Fibroblast of skin of right biceps (primary cell): ENCODE measurements around the gene FRRS1L.
A peak's percentile ranks its signal among the peaks of the same experiment; 100 is the strongest.
"Not testable (repeated sequence)": the region's sequence is repeated elsewhere in the genome, so short reads cannot be mapped to it uniquely, and the experiment has no call there.

ENCODE experiments used
- DNase-seq: peaks from one replicate; pipeline ENCODE4 v3.0.0-alpha.2; 2013

FRRS1L gene

DNA sequence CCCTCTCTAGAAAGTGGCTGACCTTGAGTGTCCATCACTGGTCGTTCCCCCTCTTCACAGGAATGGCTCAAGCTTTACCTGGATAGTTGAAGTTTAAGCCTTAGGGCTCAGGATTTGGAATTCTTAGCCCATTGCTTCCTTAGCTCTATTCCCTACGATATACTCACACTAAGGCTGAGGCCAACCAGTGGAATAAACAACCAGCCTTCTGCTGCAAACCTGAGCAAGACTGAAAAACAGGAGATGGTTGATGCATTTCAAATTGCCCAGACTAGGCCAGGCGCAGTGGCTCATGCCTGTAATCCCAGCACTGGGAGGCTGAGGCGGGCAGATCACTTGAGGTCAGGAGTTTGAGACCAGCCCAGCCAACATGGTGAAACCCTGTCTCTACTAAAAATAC lies 40.4 kb downstream of the FRRS1L start:
- DNase-seq, result not testable (repeated sequence)

DNA sequence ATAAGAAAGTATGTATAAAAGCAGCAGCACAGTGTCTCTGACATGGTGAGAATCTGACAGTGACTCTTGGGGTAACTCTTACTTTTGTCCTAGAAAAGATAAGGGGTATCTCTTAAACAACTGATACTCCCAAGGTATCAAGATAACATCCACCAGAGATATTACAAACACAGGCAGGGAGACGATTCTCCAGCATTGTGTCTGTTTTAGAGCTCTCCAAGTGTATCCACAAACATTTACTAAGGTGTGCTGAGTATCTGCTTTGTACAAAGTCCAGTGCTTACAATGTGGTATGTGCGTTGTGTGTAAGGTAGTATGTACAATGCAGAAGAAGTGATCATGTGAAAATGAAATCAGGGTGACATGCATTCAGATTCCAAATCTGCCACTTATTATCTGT lies 42.9 kb downstream of the FRRS1L start:
- DNase-seq, result no peak

DNA sequence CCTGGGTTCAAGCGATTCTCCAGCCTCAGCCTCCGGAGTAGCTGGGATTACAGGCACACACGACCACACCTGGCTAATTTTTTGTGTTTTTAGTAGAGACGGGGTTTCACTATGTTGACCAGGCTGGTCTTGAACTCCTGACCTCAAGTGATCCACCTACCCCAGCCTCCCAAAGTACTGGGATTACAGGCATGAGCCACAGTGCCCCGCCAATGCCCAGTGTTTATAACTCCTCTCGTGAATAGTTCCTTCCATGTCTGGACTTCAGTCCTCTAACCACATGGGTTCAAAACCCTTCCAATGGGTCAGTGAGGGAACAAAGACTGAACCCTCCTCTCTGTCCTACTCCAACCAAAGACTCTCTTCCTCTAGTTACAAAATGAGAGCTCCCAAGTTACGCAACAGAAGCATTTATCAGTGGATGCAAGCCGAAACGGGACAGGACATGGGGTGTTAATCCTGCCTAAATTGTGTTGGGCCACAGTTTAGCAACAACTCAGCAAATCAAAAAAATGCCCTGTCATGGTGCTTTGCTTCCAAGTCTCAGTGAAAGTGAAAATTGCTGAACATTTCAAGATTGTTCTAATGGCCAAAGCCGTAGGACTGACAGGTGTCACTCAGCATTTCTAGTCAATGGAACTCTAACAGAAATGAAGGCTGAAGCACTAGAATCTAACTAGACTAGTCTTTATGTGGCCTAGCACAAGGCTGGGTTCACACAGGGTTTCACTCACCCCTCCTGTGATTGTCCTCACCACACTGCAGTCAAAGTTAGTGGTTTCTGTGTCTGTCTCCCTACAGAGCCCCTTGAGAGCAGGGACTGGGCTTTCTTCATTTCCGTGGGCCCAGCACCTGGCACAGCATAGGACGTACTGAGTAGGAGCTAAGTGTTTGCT lies 44.1 kb downstream of the FRRS1L start:
- no peak for DNase-seq

DNA sequence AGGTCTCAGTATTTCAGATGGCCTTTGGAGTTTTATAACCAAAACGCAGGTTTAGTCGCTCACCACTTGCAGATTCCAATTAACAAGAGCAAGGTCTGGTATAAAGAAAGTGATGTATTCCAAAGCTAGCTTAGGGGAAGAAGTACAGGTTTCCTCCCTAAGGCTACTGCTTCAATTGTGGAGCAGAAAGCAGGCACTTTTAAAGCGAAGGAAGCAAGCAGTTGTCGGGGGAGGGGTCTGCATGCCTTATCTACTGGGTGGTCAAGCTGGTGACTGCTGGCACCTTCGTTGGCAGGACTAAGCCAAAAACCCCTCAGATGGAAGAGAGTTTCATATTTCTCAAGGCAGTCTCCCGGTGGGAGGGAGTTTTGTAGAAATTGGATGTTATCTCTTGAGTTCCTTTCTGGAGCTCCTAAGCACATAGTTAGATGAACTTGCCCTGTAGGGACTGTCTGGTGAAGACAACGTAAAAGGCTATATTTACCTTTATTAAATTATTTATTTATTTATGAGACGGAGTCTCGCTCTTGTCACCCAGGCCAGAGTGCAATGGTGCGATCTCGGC lies 45.7 kb downstream of the FRRS1L start:
- DNase-seq, result no peak

DNA sequence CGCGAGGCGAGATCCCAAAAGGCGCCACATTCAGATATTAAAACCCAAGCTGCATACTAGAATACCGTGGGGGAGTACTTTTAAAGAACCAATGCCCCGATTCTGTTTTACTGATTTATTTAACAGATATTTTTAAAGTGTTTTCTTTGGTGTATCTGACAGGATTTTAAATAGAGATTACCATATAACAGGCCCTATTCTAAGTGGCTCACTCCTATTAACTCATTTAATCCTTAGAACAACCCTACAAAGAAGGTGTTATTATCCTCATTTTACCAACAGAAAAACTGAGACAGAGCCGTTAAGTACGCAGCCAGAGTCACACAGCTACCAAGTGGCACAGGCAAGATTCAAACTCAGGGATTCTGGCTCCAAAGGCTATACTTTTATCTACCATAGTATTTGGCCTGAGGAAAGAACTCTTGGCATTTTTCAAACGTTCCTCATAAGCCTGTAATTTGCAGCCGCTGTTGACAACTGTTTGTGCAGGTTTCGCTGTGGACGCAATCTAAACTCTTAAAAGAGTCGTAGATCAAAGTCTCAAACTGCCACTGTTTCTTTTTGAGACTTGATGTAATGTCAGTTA lies 46.8 kb downstream of the FRRS1L start:
- no peak for DNase-seq

GRCh38 chr9:109119439-109120203 lies 47.4 kb downstream of the FRRS1L start, which contains the start of gene TMEM245:
Gene TMEM245 (minus strand): TSS chr9:109119947. CDS start chr9:109119913, 34 bp downstream.
- peak; percentile 100 for DNase-seq

DNA sequence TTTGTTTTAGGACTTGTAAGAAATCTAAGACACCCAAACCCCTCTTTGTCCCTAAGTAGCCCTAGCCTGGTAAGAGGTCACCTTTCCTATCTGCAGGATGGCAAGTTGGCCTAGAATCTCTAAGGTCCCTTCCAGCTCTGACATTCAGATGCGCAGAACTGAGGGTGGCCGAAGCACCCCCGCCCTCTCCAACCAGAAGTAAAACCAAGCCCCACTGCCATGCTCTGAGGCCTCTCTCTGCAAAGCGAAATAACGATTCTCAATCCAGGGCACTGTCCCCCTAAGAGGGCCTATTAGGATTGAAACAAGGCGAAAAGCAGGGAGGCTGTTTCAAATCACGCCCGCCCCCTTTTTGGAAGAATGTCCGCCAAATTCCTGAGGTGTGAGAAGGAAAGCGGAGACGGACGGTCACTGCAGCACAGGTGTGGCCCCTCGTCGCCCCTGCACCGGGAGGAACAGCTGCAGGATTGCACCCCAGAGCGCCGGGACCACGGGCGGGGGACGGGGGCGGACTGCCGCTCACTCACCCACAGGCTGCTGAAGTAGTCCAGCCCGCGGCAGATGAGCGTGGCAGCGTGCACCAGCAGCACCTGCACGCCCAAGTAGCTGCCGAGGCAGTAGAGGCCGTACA lies 48.1 kb downstream of the FRRS1L start:
- peak; percentile 32 for DNase-seq

DNA sequence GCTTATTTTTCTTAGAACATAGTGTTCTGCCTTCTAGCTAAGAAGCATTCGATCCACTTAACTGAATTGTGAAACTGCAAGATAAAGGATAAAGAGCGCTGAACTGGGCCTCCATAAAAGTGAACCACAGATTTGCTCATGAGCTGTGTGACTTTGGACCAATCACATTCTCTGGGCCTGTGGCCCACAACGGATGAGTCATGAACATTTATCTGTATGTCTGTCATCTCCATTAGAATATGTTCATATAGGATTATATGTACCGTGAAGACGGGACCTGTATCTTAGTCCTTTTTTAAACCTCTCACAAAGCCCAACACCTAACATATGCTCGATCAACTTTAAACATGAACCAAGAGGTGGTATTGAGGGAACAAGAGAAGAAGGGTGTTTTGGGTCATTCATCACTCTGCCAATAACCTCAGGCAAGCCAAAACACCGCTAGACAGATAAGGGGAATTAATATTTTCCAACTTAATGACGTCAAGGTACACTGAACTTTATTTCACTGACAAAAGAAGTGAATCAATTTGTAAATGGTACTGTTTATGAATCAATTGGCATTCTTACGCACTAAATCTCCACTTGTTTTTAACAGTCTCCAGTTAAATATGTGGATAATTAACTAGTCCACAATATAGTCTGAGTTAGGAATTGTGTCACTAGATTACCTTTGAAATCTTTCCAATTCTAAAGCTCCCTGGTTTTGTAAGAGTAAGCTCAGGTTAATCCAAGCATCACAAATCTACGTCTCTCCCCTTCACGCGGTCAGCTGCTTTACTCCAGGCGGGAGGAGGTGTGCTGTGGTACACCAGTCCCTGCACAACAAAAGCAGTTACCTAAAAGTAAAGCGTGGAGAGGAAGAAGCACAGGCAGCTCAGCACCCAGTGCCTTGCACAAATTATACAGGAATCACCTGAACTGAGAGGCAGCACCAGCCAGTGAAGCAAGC lies 48.9 kb downstream of the FRRS1L start:
- peak; percentile 93 for DNase-seq

GRCh38 chr9:109115931-109116526 lies 51.0 kb downstream of the FRRS1L start:
- DNase-seq, result no peak

GRCh38 chr9:109114670-109115069 lies 52.4 kb downstream of the FRRS1L start:
- DNase-seq, result peak; percentile 57

DNA sequence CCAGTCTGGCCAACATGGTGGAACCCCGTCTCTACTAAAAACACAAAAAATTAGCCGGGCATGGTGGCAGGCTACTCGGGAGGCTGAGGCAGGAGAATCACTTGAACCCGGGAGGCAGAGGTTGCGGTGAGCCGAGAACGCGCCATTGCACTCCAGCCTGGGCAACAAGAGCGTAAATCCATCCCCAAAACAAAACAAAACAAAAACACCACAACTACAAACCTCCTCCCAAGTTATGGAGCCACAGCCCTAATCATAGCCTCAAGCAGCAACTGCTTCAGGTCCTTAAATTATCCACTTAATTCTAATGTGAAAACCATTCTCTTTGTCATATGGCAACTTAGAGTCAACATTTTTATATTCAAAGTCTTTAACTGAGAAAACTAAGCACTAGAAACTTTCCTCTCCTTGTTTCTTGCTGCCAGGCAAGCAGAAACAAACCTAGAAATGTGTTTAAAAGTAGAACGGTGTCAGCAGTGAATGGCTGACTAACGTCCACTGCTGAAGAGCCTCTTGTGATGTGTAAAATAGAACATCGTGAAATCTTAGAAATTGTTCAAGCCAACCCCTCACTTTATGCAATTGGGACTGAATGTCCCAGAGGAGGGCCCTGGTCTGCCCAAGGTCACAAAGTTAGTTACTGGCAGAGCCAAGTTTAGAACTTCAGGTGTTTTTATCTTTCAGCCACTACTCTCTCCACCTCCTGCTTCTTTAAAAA lies 53.0 kb downstream of the FRRS1L start:
- no peak for DNase-seq

DNA sequence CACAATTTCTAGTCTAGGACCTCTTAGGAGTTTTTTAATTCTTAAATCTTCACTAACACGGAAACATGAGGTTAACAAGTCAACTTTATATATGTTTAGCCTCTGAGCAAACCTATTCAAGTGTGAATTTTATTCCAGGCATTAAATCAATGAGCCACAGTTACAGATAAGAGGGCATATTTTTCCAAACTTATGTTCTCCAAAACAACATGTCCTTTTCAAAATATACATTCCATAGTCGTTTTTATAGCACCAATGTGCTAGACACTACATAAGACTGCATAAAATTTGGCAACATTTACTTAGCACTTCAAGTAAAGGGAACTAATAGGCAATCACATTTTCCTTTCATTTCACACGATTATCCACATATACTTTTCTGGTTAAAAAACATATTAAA lies 53.8 kb downstream of the FRRS1L start:
- DNase-seq, result no peak

GRCh38 chr9:109110329-109111021 lies 56.6 kb downstream of the FRRS1L start:
- DNase-seq, result peak; percentile 75

DNA sequence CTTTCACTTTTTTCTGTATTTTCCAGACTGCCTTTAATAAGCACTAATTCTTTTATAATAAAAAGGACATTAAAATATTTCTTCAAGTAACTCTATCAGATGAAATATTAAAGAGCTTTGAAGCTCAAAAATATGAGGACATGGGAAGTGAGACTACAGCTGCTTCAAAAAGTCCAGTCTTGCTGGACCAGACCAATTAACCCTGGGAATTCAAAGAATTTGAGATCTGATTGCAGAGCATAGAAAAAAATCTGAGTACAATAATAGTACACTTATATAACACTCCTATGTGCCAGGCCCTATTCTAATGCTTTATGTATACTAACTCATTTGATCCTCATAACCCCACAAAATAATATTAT lies 57.1 kb downstream of the FRRS1L start:
- DNase-seq, result no peak

- DNase-seq, result peak; percentile 70
Observed at GRCh38 chr9:109108318-109108717, 58.7 kb downstream of the FRRS1L start.

GRCh38 chr9:109107402-109108240 lies 59.4 kb downstream of the FRRS1L start:
- DNase-seq, result peak; percentile 83

DNA sequence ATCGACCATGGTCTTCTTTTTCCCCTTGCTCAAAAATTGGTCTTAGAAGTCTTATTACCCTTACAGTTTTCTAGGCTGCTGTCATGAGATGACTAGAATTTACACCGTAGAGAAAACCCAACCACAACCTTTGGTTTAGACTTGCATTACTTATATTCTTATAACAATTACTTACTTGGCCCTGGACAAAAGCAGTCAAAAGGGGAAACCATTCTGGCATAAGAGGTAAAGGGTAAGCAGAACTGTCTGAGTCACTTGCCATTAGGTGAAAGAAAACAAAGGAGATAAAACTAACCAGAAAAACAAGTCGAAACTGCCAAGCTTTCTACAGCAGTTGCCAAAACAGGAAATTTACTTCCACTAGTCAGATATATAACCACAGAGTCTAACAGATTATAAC lies 65.2 kb downstream of the FRRS1L start:
- peak; percentile 56 for DNase-seq

- DNase-seq, result no peak
Observed at GRCh38 chr9:109101202-109101595, 65.8 kb downstream of the FRRS1L start.
